Activated CD4-positive, alpha-beta T cell treated with anti-CD3 and anti-CD28 coated beads, Interleukin-2, amount 50 U/mL, for 4 hours (primary cell): ENCODE results near the gene PC.

Experiments used
- DNase-seq, 2 experiments: peaks; one replicate each; pipeline ENCODE4 v3.0.0-alpha.2; 2020

The PC gene

GRCh38 chr11:66953081-66953833, 4.9 kb downstream of the PC start:
- no peak for DNase-seq

- no peak for DNase-seq
Observed at GRCh38 chr11:66951927-66952337, 6.3 kb downstream of the PC start.

- DNase-seq, result no peak
Observed at GRCh38 chr11:66951135-66951534, 7.0 kb downstream of the PC start.

- peak; percentile 7 to 17 for DNase-seq
Observed at GRCh38 chr11:66950112-66950535, 8.1 kb downstream of the PC start.

GRCh38 chr11:66938582-66939135, 19.5 kb downstream of the PC start:
- no peak for DNase-seq

GRCh38 chr11:66937193-66937733, 20.9 kb downstream of the PC start:
- DNase-seq, result no peak

GRCh38 chr11:66936311-66936711, 21.9 kb downstream of the PC start:
- DNase-seq, result no peak

GRCh38 chr11:66934950-66935779, 23.0 kb downstream of the PC start:
- no peak for DNase-seq

GRCh38 chr11:66933531-66933930, 24.7 kb downstream of the PC start:
- no peak for DNase-seq

- DNase-seq, result no peak
Observed at GRCh38 chr11:66932543-66932942, 25.6 kb downstream of the PC start.

GRCh38 chr11:66929753-66930152, 28.4 kb downstream of the PC start:
- DNase-seq, result no peak

GRCh38 chr11:66924272-66924671, 33.9 kb downstream of the PC start:
- no peak for DNase-seq

GRCh38 chr11:66922551-66922950, 35.6 kb downstream of the PC start:
- DNase-seq, result no peak

GRCh38 chr11:66920978-66921784, 37.0 kb downstream of the PC start:
- DNase-seq, result no peak

GRCh38 chr11:66919923-66920322, 38.3 kb downstream of the PC start:
- DNase-seq, result no peak

- DNase-seq, result no peak
Observed at GRCh38 chr11:66918741-66919140, 39.4 kb downstream of the PC start.

GRCh38 chr11:66915866-66916265, 42.3 kb downstream of the PC start:
- no peak for DNase-seq

- DNase-seq, result no peak
Observed at GRCh38 chr11:66915046-66915832, 42.9 kb downstream of the PC start.

GRCh38 chr11:66914505-66914904, 43.7 kb downstream of the PC start:
- no peak for DNase-seq

- DNase-seq, result no peak
Observed at GRCh38 chr11:66912911-66913310, 45.3 kb downstream of the PC start.

- no peak for DNase-seq
Observed at GRCh38 chr11:66912361-66912760, 45.8 kb downstream of the PC start.

- DNase-seq, result no peak
Observed at GRCh38 chr11:66910669-66911068, 47.5 kb downstream of the PC start.
